ENCODE measurements around the gene NOPCHAP1.

GRCh38 chr12:104975587-104976343 lies 10.4 kb upstream of the NOPCHAP1 start:
- TF ChIP-seq SUZ12 (IDR thresholded peaks at IDR 0.05; ENCODE audit: extremely low read depth, insufficient read depth, insufficient read length) = no peak
- no peak for TF ChIP-seq ZNF274 (IDR thresholded peaks at IDR 0.05; ENCODE audit: low read depth, low read length)

Measured in NT2/D1 (cell line).